Osteocyte (in vitro differentiated cells): Measurements from ENCODE around the gene SPRED3. TPM values are rescaled to one million over a fixed set of nuclear protein-coding genes. Genes with fewer than 3 reads are reported as not detected.
"Not testable (repeated sequence)": the region's sequence is repeated elsewhere in the genome, so short reads cannot be mapped to it uniquely, and the experiment has no call there.

Source experiments
- DNase-seq: peaks from one replicate; pipeline ENCODE4 v3.0.0; 2021; ENCODE audit warnings: mixed read lengths; ENCODE audit not compliant: unreplicated experiment; ENCODE audit errors: extremely low spot score
- H3K27ac Mint-ChIP-seq: one replicate; pipeline ENCODE4 v1.8.0; 2021; ENCODE audit warnings: mild to moderate bottlenecking, mixed read lengths; ENCODE audit not compliant: unreplicated experiment
- H3K27me3 Mint-ChIP-seq: one replicate; pipeline ENCODE4 v1.8.0; 2021; ENCODE audit warnings: mixed read lengths; ENCODE audit not compliant: unreplicated experiment
- H3K36me3 Mint-ChIP-seq: one replicate; pipeline ENCODE4 v1.8.0; 2021; ENCODE audit warnings: mixed read lengths; ENCODE audit not compliant: unreplicated experiment
- H3K4me1 Mint-ChIP-seq: one replicate; pipeline ENCODE4 v1.8.0; 2021; ENCODE audit warnings: mixed read lengths; ENCODE audit not compliant: unreplicated experiment
- H3K4me3 Mint-ChIP-seq: one replicate; pipeline ENCODE4 v1.8.0; 2021; ENCODE audit warnings: mild to moderate bottlenecking, moderate library complexity, mixed read lengths; ENCODE audit not compliant: unreplicated experiment
- H3K9me3 Mint-ChIP-seq: one replicate; pipeline ENCODE4 v1.8.0; 2021; ENCODE audit warnings: mixed read lengths; ENCODE audit not compliant: unreplicated experiment
- long read RNA-seq: library from polyadenylated mRNA; unstranded; transcript quantifications from one replicate; pipeline ENCODE4 v2.0.0, GENCODE V29; 2021
- total RNA-seq: library from RNA; stranded (reverse); gene quantifications from 2 replicates; pipeline ENCODE4 v1.2.1, GENCODE V29; 2021
- TF ChIP-seq, protein P1 (sequence below): fragments of 200-600 bp; sonication (generic); IDR thresholded peaks from 2 replicates; pipeline ENCODE4 v1.5.0; 2021; ENCODE audit warnings: antibody characterized with exemption, mild to moderate bottlenecking, moderate library complexity

The SPRED3 gene
- 5.9 and 6.0 TPM in 2 replicates for total RNA-seq
- long read RNA-seq, partial matches to known transcripts: 0 of 1 reads
- long read RNA-seq, other reads (novel, unspliced or antisense): 1 of 1 reads

DNA sequence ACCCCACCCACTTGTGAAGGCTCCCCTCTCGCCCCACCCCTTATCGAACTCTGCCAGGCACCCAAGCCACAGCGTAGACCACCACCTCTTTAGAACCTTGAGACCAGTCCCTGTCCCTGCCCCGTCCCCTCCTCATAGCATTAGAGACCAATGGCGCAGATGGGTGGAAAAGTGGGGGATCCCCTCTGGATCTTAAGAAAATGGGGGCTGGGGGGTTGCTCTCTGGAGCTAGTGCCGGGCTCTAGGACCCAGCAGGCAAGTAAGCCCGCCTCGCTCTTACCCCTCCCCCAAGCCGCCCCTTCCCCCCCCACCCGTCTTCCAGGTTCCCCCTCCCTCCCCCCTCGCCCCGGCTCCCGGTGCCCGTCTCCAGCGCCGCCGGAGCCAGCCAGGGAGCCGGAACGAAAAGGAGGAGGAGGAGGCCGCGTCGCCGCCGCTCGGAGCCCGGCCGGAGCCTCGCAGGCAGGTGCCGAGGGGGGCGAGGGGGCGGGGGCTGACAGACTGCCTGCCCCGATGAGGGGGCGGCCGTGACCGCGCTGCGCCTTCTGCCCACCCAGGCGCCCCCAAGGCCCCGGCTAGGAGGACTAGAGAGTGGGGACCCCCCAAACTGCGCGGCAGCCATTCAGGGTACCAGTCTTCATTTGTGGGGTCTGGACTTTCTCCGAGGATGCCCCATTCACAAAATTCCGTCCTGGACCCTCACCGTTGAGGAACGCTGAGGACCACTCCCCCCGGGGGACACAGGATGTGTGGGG, at the start of gene SPRED3:
SPRED3 (plus strand) TSS at position 349 of the 752 bp plus-strand sequence. CDS start 1,606 bp downstream, outside the sequence.
- no peaks in the 10 kb centered on the region for H3K27me3 Mint-ChIP-seq
- no peak for DNase-seq
- H3K4me1 Mint-ChIP-seq: peaks cover 16% of the 10 kb centered on the region
- peaks cover 7% of the 10 kb centered on the region for H3K36me3 Mint-ChIP-seq
- H3K4me3 Mint-ChIP-seq: peak within 1 kb of the TSS; percentile 92
- TF ChIP-seq, protein P1, sequence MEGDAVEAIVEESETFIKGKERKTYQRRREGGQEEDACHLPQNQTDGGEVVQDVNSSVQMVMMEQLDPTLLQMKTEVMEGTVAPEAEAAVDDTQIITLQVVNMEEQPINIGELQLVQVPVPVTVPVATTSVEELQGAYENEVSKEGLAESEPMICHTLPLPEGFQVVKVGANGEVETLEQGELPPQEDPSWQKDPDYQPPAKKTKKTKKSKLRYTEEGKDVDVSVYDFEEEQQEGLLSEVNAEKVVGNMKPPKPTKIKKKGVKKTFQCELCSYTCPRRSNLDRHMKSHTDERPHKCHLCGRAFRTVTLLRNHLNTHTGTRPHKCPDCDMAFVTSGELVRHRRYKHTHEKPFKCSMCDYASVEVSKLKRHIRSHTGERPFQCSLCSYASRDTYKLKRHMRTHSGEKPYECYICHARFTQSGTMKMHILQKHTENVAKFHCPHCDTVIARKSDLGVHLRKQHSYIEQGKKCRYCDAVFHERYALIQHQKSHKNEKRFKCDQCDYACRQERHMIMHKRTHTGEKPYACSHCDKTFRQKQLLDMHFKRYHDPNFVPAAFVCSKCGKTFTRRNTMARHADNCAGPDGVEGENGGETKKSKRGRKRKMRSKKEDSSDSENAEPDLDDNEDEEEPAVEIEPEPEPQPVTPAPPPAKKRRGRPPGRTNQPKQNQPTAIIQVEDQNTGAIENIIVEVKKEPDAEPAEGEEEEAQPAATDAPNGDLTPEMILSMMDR: no peak
- H3K27ac Mint-ChIP-seq: peak within 1 kb of the TSS; percentile 90
- no peaks in the 10 kb centered on the region for H3K9me3 Mint-ChIP-seq

DNA sequence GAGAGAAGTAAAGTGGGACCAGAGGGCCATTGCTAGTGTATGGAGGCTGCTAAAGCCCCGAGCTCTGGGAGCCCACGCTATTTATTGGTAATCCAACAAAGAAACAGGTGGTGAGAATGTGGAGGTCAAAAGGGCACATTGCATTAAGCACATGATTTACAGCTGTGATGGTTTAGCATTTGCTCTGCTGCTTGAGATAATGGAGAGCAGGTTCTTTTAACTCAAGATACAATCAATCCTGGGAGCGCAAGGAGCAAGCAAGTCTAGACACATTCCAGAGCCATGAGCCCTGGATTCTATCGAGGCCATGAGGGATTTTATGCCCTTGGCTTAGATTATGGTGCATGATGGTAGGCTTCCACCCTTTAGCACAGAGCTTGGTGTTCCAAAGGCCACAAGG, 49.5 kb upstream of the SPRED3 start:
- H3K27ac Mint-ChIP-seq, H3K27me3 Mint-ChIP-seq, DNase-seq, H3K4me3 Mint-ChIP-seq, H3K9me3 Mint-ChIP-seq, H3K36me3 Mint-ChIP-seq, H3K4me1 Mint-ChIP-seq: not testable (repeated sequence)

GRCh38 chr19:38340927-38341326, 47.6 kb upstream of the SPRED3 start:
- Mint-ChIP-seq H3K27ac (no peak overlapping the region), H3K36me3 (peaks cover 4% of the 10 kb centered on the region), H3K9me3 (no peaks in the 10 kb centered on the region), H3K4me3 (no peak overlapping the region), H3K27me3 (no peaks in the 10 kb centered on the region), H3K4me1 (peaks cover 7% of the 10 kb centered on the region)
- DNase-seq: no peak
- TF ChIP-seq, protein P1: no peak

DNA sequence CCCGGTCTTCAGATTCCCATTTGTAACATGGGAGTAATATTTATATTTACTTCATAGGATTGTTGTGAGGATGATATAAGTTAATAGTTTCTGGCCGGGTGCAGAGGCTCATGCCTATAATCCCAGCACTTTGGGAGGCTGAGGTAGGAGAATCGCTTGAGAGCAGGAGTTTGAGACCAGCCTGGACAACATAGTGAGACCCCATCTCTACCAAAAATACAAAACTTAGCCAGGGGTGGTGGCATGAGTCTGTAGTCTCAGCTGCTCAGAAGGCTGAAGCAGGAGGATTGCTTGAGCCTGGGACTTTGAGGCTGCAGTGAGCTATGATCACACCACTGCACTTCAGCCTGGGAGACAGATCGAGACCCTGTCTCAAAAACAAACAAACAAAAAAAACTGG, 41.7 kb upstream of the SPRED3 start:
- Mint-ChIP-seq H3K4me3 (no peak overlapping the region), H3K36me3 (peaks cover 2% of the 10 kb centered on the region), H3K27me3 (no peaks in the 10 kb centered on the region), H3K9me3 (no peaks in the 10 kb centered on the region), H3K4me1 (no peaks in the 10 kb centered on the region), H3K27ac (no peak overlapping the region)
- DNase-seq: no peak
- TF ChIP-seq, protein P1: no peak

- TF ChIP-seq, protein P1: no peak
- no peak for DNase-seq
- peaks cover 3% of the 10 kb centered on the region for H3K27me3 Mint-ChIP-seq
- H3K27ac Mint-ChIP-seq: no peak overlapping the region
- H3K4me1 Mint-ChIP-seq: no peaks in the 10 kb centered on the region
- H3K4me3 Mint-ChIP-seq: no peak overlapping the region
- H3K36me3 Mint-ChIP-seq: no peaks in the 10 kb centered on the region
- no peaks in the 10 kb centered on the region for H3K9me3 Mint-ChIP-seq
These were observed 37.6 kb upstream of the SPRED3 start for GRCh38 chr19:38350883-38351282.
